WTC11 (cell line): ENCODE data around the gene MFF. TPM values are rescaled to one million over a fixed set of nuclear protein-coding genes. Genes with fewer than 3 reads are reported as not detected.

Source experiments
- ATAC-seq: fragments of 200-7000 bp; cut with Tn5 transposase; 2 replicates; pipeline ENCODE4 v1.10.0; 2021; ENCODE audit warnings: mild to moderate bottlenecking, moderate library complexity
- CTCF ChIA-PET: fragments of 300-600 bp; sonication (Branson Sonifier 250); formaldehyde crosslinking; loops from one replicate; lab custom pipeline; 2021; ENCODE audit warnings: antibody characterized with exemption; lab: Charles Lee
- POLR2A ChIA-PET: fragments of 350-600 bp; sonication (Branson Sonifier 250); formaldehyde crosslinking; loops from one replicate; lab custom pipeline; 2021; ENCODE audit warnings: antibody characterized with exemption; lab: Charles Lee
- DNase-seq: peaks from one replicate; pipeline ENCODE4 v3.0.0; 2021; ENCODE audit warnings: low spot score
- H3K27ac Mint-ChIP-seq: 2 replicates; pipeline ENCODE4 v1.8.0; 2021; ENCODE audit warnings: mixed read lengths
- H3K27me3 Mint-ChIP-seq: 2 replicates; pipeline ENCODE4 v1.8.0; 2021; ENCODE audit warnings: low read depth, mild to moderate bottlenecking, moderate library complexity, mixed read lengths
- H3K36me3 Mint-ChIP-seq: 2 replicates; pipeline ENCODE4 v1.8.0; 2021; ENCODE audit warnings: mixed read lengths
- H3K4me1 Mint-ChIP-seq: 2 replicates; pipeline ENCODE4 v1.8.0; 2022; ENCODE audit warnings: mixed read lengths
- H3K4me3 Mint-ChIP-seq: 2 replicates; pipeline ENCODE4 v1.8.0; 2021; ENCODE audit warnings: mild to moderate bottlenecking, moderate library complexity, mixed read lengths
- H3K9me3 Mint-ChIP-seq: 2 replicates; pipeline ENCODE4 v1.8.0; 2021; ENCODE audit warnings: mixed read lengths
- CBFB ChIP-seq: sonication (generic); formaldehyde crosslinking; IDR thresholded peaks from 2 replicates; pipeline ENCODE4 v1.8.1; 2022; ENCODE audit warnings: mild to moderate bottlenecking, low read depth, missing genetic modification reagents
- CREB1 ChIP-seq: sonication (generic); formaldehyde crosslinking; IDR thresholded peaks from 2 replicates; pipeline ENCODE4 v1.8.0; 2023; ENCODE audit warnings: mild to moderate bottlenecking, missing genetic modification reagents
- CREM ChIP-seq: sonication (generic); formaldehyde crosslinking; IDR thresholded peaks from 2 replicates; pipeline ENCODE4 v1.8.1; 2022; ENCODE audit warnings: mild to moderate bottlenecking, missing genetic modification reagents, moderate library complexity
- FOXK1 ChIP-seq: sonication (generic); formaldehyde crosslinking; IDR thresholded peaks from 2 replicates; pipeline ENCODE4 v1.8.0; 2022; ENCODE audit warnings: mild to moderate bottlenecking, moderate library complexity, missing genetic modification reagents
- GTF2I ChIP-seq: fragments of 250-450 bp; sonication (Bioruptor Pico); conservative IDR thresholded peaks from 2 replicates; pipeline ENCODE4 v1.4.0; 2021; ENCODE audit warnings: mild to moderate bottlenecking
- HMGA2 ChIP-seq: fragments of 250-450 bp; sonication (Bioruptor Pico); IDR thresholded peaks from 2 replicates; pipeline ENCODE4 v1.4.0; 2021; ENCODE audit warnings: mild to moderate bottlenecking, moderate library complexity
- NFYB ChIP-seq: sonication (generic); formaldehyde crosslinking; conservative IDR thresholded peaks from 2 replicates; pipeline ENCODE4 v1.8.0; 2022; ENCODE audit warnings: low read depth, missing genetic modification reagents
- NR1H2 ChIP-seq: sonication (generic); formaldehyde crosslinking; IDR thresholded peaks from 2 replicates; pipeline ENCODE4 v1.9.0; 2021; ENCODE audit warnings: mild to moderate bottlenecking, moderate library complexity, missing genetic modification reagents
- NR3C1 ChIP-seq: sonication (generic); formaldehyde crosslinking; conservative IDR thresholded peaks from 2 replicates; pipeline ENCODE4 v1.8.1; 2023; ENCODE audit warnings: low read depth, mild to moderate bottlenecking, missing genetic modification reagents
- OVOL2 ChIP-seq: fragments of 250-450 bp; sonication (Bioruptor Pico); IDR thresholded peaks from 2 replicates; pipeline ENCODE4 v1.9.0; 2021; ENCODE audit warnings: mild to moderate bottlenecking, borderline replicate concordance
- RELA ChIP-seq: sonication (generic); formaldehyde crosslinking; IDR thresholded peaks from 2 replicates; pipeline ENCODE4 v1.8.1; 2022; ENCODE audit warnings: missing genetic modification reagents, mild to moderate bottlenecking, borderline replicate concordance
- SMAD4 ChIP-seq: sonication (generic); formaldehyde crosslinking; IDR thresholded peaks from 2 replicates; pipeline ENCODE4 v1.8.0; 2022; ENCODE audit warnings: mild to moderate bottlenecking, missing genetic modification reagents
- ZNF138 ChIP-seq: sonication (generic); formaldehyde crosslinking; conservative IDR thresholded peaks from 2 replicates; pipeline ENCODE4 v1.8.1; 2022; ENCODE audit warnings: mild to moderate bottlenecking, moderate library complexity, missing genetic modification reagents
- ZNF263 ChIP-seq: sonication (generic); formaldehyde crosslinking; IDR thresholded peaks from 2 replicates; pipeline ENCODE4 v1.8.1; 2022; ENCODE audit warnings: low read depth, mild to moderate bottlenecking, moderate library complexity, missing genetic modification reagents
- ZNF423 ChIP-seq: fragments of 250-450 bp; sonication (Bioruptor Pico); IDR thresholded peaks from 2 replicates; pipeline ENCODE4 v2.1.2; 2022; ENCODE audit warnings: mild to moderate bottlenecking, moderate library complexity
- total RNA-seq: library from RNA; stranded (reverse); gene quantifications from 3 replicates; pipeline ENCODE4 v1.2.3, GENCODE V29; 2021
- TF ChIP-seq, protein P1 (sequence below): sonication (generic); formaldehyde crosslinking; IDR thresholded peaks from 2 replicates; pipeline ENCODE4 v1.8.1; 2023; ENCODE audit warnings: mild to moderate bottlenecking, missing genetic modification reagents
- TF ChIP-seq, protein P2 (sequence below): fragments of 200-600 bp; IDR thresholded peaks from 2 replicates; pipeline ENCODE4 v1.8.0; 2022; ENCODE audit warnings: antibody characterized with exemption
- TF ChIP-seq, protein P3 (sequence below): sonication (generic); formaldehyde crosslinking; IDR thresholded peaks from 2 replicates; pipeline ENCODE4 v1.8.1; 2022; ENCODE audit warnings: mild to moderate bottlenecking, missing genetic modification reagents, moderate library complexity, borderline replicate concordance
- TF ChIP-seq, protein P4 (sequence below): fragments of 250-450 bp; sonication (Bioruptor Pico); IDR thresholded peaks from 2 replicates; pipeline ENCODE4 v1.9.0; 2021; ENCODE audit warnings: mild to moderate bottlenecking
- TF ChIP-seq, protein P5 (sequence below): sonication (generic); formaldehyde crosslinking; IDR thresholded peaks from 2 replicates; pipeline ENCODE4 v1.8.1; 2022; ENCODE audit warnings: missing genetic modification reagents, borderline replicate concordance

Gene MFF
- total RNA-seq, 1 experiment from 2014 or later = 78.5 TPM

DNA sequence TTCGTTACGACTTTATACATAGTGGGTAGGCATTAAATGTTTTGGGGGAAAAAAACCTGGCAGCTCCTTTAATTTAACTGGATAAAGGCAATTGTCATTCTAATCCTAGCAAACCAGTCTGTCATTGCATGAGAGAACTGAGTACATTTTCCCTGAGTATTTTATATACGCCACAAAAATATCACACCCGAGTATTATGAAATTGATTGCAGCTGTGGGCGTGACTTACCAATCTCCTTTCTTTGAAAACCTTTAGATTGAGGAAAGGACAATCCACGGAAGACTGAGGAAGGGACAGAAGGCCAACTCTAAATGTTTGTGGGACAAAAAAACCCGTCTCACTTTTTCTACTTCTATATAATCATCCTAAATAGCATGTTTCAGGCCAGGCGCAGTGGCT is 45.0 kb downstream of the MFF start:
- H3K9me3 Mint-ChIP-seq = peaks cover 4% of the 10 kb centered on the region; the same call in 1 of the 2 replicates
- TF ChIP-seq ZNF423 (CRISPR knock-in tag) (no peak), FOXK1 (CRISPR knock-in tag) (no peak), GTF2I (CRISPR knock-in tag) (no peak), NR1H2 (CRISPR knock-in tag) (no peak), ZNF263 (CRISPR knock-in tag) (no peak), NFYB (CRISPR knock-in tag) (no peak), HMGA2 (CRISPR knock-in tag) (no peak), RELA (CRISPR knock-in tag) (no peak), CBFB (no peak), SMAD4 (CRISPR knock-in tag) (no peak), NR3C1 (CRISPR knock-in tag) (no peak), ZNF138 (CRISPR knock-in tag) (no peak), CREM (no peak), OVOL2 (CRISPR knock-in tag) (no peak), CREB1 (no peak)
- TF ChIP-seq, protein P1, sequence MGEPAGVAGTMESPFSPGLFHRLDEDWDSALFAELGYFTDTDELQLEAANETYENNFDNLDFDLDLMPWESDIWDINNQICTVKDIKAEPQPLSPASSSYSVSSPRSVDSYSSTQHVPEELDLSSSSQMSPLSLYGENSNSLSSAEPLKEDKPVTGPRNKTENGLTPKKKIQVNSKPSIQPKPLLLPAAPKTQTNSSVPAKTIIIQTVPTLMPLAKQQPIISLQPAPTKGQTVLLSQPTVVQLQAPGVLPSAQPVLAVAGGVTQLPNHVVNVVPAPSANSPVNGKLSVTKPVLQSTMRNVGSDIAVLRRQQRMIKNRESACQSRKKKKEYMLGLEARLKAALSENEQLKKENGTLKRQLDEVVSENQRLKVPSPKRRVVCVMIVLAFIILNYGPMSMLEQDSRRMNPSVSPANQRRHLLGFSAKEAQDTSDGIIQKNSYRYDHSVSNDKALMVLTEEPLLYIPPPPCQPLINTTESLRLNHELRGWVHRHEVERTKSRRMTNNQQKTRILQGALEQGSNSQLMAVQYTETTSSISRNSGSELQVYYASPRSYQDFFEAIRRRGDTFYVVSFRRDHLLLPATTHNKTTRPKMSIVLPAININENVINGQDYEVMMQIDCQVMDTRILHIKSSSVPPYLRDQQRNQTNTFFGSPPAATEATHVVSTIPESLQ = no peak
- TF ChIP-seq, protein P2, sequence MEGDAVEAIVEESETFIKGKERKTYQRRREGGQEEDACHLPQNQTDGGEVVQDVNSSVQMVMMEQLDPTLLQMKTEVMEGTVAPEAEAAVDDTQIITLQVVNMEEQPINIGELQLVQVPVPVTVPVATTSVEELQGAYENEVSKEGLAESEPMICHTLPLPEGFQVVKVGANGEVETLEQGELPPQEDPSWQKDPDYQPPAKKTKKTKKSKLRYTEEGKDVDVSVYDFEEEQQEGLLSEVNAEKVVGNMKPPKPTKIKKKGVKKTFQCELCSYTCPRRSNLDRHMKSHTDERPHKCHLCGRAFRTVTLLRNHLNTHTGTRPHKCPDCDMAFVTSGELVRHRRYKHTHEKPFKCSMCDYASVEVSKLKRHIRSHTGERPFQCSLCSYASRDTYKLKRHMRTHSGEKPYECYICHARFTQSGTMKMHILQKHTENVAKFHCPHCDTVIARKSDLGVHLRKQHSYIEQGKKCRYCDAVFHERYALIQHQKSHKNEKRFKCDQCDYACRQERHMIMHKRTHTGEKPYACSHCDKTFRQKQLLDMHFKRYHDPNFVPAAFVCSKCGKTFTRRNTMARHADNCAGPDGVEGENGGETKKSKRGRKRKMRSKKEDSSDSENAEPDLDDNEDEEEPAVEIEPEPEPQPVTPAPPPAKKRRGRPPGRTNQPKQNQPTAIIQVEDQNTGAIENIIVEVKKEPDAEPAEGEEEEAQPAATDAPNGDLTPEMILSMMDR = no peak
- TF ChIP-seq, protein P3, sequence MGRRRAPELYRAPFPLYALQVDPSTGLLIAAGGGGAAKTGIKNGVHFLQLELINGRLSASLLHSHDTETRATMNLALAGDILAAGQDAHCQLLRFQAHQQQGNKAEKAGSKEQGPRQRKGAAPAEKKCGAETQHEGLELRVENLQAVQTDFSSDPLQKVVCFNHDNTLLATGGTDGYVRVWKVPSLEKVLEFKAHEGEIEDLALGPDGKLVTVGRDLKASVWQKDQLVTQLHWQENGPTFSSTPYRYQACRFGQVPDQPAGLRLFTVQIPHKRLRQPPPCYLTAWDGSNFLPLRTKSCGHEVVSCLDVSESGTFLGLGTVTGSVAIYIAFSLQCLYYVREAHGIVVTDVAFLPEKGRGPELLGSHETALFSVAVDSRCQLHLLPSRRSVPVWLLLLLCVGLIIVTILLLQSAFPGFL (CRISPR knock-in tag) = no peak
- TF ChIP-seq, protein P4, sequence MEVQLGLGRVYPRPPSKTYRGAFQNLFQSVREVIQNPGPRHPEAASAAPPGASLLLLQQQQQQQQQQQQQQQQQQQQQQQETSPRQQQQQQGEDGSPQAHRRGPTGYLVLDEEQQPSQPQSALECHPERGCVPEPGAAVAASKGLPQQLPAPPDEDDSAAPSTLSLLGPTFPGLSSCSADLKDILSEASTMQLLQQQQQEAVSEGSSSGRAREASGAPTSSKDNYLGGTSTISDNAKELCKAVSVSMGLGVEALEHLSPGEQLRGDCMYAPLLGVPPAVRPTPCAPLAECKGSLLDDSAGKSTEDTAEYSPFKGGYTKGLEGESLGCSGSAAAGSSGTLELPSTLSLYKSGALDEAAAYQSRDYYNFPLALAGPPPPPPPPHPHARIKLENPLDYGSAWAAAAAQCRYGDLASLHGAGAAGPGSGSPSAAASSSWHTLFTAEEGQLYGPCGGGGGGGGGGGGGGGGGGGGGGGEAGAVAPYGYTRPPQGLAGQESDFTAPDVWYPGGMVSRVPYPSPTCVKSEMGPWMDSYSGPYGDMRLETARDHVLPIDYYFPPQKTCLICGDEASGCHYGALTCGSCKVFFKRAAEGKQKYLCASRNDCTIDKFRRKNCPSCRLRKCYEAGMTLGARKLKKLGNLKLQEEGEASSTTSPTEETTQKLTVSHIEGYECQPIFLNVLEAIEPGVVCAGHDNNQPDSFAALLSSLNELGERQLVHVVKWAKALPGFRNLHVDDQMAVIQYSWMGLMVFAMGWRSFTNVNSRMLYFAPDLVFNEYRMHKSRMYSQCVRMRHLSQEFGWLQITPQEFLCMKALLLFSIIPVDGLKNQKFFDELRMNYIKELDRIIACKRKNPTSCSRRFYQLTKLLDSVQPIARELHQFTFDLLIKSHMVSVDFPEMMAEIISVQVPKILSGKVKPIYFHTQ (CRISPR knock-in tag) = no peak
- TF ChIP-seq, protein P5, sequence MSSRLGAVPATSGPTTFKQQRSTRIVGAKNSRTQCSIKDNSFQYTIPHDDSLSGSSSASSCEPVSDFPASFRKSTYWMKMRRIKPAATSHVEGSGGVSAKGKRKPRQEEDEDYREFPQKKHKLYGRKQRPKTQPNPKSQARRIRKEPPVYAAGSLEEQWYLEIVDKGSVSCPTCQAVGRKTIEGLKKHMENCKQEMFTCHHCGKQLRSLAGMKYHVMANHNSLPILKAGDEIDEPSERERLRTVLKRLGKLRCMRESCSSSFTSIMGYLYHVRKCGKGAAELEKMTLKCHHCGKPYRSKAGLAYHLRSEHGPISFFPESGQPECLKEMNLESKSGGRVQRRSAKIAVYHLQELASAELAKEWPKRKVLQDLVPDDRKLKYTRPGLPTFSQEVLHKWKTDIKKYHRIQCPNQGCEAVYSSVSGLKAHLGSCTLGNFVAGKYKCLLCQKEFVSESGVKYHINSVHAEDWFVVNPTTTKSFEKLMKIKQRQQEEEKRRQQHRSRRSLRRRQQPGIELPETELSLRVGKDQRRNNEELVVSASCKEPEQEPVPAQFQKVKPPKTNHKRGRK (CRISPR knock-in tag) = no peak
- POLR2A ChIA-PET = no interaction called here
- no peaks in the 10 kb centered on the region for H3K4me1 Mint-ChIP-seq
- no peak overlapping the region for H3K27ac Mint-ChIP-seq
- CTCF ChIA-PET = no interaction called here
- no peak for DNase-seq
- no peak overlapping the region for H3K4me3 Mint-ChIP-seq
- no peaks in the 10 kb centered on the region for H3K36me3 Mint-ChIP-seq
- no peak for ATAC-seq
- no peaks in the 10 kb centered on the region for H3K27me3 Mint-ChIP-seq
